IMR-90 (cell line): ENCODE data around the gene DUS2. TPM values are rescaled to one million over a fixed set of nuclear protein-coding genes. Genes with fewer than 3 reads are reported as not detected.
"Not testable (repeated sequence)": the region's sequence is repeated elsewhere in the genome, so short reads cannot be mapped to it uniquely, and the experiment has no call there.

Experiments used
- ATAC-seq: fragments of 200-7000 bp; cut with Tn5 transposase; 2 replicates; pipeline ENCODE4 v1.9.1; 2020; ENCODE audit warnings: low read depth, mild to moderate bottlenecking, moderate library complexity
- BruUV-seq: library from RNA; stranded (reverse); fragments of 400-500 nt; replicated peaks from 2 replicates; lab custom pipeline; 2021; lab: Mats Ljungman, UMichigan
- CTCF ChIA-PET: fragments of 300-600 bp; formaldehyde crosslinking; extraction: SDS; loops from one replicate; lab custom pipeline; 2021; ENCODE audit warnings: antibody characterized with exemption; lab: Yijun Ruan, JAX
- POLR2A ChIA-PET: fragments of 300-600 bp; sonication (Branson Sonifier 250); formaldehyde crosslinking; loops from one replicate; lab custom pipeline; 2022; ENCODE audit warnings: antibody characterized with exemption; ENCODE audit not compliant: unreplicated experiment; lab: Charles Lee
- DNase-seq: peaks from one replicate; pipeline ENCODE4 v3.0.0; 2013
- H2AFZ ChIP-seq: replicated peaks from 2 replicates; pipeline ENCODE3; 2013; ENCODE audit warnings: low read length, mild to moderate bottlenecking; ENCODE audit not compliant: poor library complexity
- H2AK5ac ChIP-seq: 2 replicates; pipeline ENCODE4 v1.6.1; 2013; ENCODE audit warnings: low read depth, low read length, inconsistent platforms
- H2AK9ac ChIP-seq: replicated peaks from 2 replicates; pipeline ENCODE3; 2013; ENCODE audit warnings: mild to moderate bottlenecking, low read depth, low read length, moderate library complexity; ENCODE audit not compliant: poor library complexity
- H2BK120ac ChIP-seq: 2 replicates; pipeline ENCODE4 v1.6.1; 2013; ENCODE audit warnings: low read depth, low read length, inconsistent platforms
- H2BK15ac ChIP-seq: 3 replicates; pipeline ENCODE4 v1.6.1; 2013; ENCODE audit warnings: low read depth, low read length, inconsistent platforms
- H2BK20ac ChIP-seq: 2 replicates; pipeline ENCODE4 v1.6.1; 2013; ENCODE audit warnings: low read depth, mild to moderate bottlenecking, inconsistent platforms, low read length, moderate library complexity
- H2BK5ac ChIP-seq: 2 replicates; pipeline ENCODE4 v1.6.1; 2013; ENCODE audit warnings: mild to moderate bottlenecking, low read depth, low read length, inconsistent platforms; ENCODE audit not compliant: poor library complexity, severe bottlenecking
- H3K14ac ChIP-seq: replicated peaks from 2 replicates; pipeline ENCODE4 v1.6.1; 2013; ENCODE audit warnings: low read depth, low read length, inconsistent platforms
- H3K18ac ChIP-seq: 2 replicates; pipeline ENCODE4 v1.6.1; 2013; ENCODE audit warnings: low read depth, low read length, control low read depth
- H3K23ac ChIP-seq: 2 replicates; pipeline ENCODE4 v1.6.1; 2013; ENCODE audit warnings: low read depth, low read length, inconsistent platforms
- H3K27ac ChIP-seq: 2 replicates; pipeline ENCODE4 v1.5.1; 2013; ENCODE audit warnings: mild to moderate bottlenecking, control low read depth, low read length; ENCODE audit not compliant: insufficient read depth
- H3K27me3 ChIP-seq: 2 replicates; pipeline ENCODE4 v1.6.1; 2013; ENCODE audit warnings: low read length; ENCODE audit not compliant: control insufficient read depth, insufficient read depth
- H3K36me3 ChIP-seq: 2 replicates; pipeline ENCODE4 v1.6.1; 2013; ENCODE audit warnings: low read length, mixed read lengths; ENCODE audit not compliant: control insufficient read depth, insufficient read depth
- H3K4ac ChIP-seq: 2 replicates; pipeline ENCODE4 v1.6.1; 2013; ENCODE audit warnings: low read depth, low read length, inconsistent platforms
- H3K4me1 ChIP-seq: 2 replicates; pipeline ENCODE4 v1.6.1; 2013; ENCODE audit warnings: low read length, mixed read lengths; ENCODE audit not compliant: control insufficient read depth, insufficient read depth
- H3K4me2 ChIP-seq: 2 replicates; pipeline ENCODE4 v1.6.1; 2013; ENCODE audit warnings: low read depth, mild to moderate bottlenecking, control low read depth, low read length, moderate library complexity
- H3K4me3 ChIP-seq: 2 replicates; pipeline ENCODE4 v1.5.1; 2013; ENCODE audit warnings: low read depth, mild to moderate bottlenecking, control low read depth, low read length, moderate library complexity; ENCODE audit not compliant: insufficient read depth
- H3K56ac ChIP-seq: 2 replicates; pipeline ENCODE4 v1.6.1; 2013; ENCODE audit warnings: low read length, inconsistent platforms; ENCODE audit not compliant: insufficient read depth; ENCODE audit errors: extremely low read depth
- H3K79me1 ChIP-seq, 2 experiments: 2 replicates each; pipeline ENCODE4 v1.6.1; 2013; ENCODE audit warnings: low read length in 2 of 2, inconsistent platforms in 1 of 2, low read depth in 1 of 2
- H3K9ac ChIP-seq: 2 replicates; pipeline ENCODE4 v1.6.1; 2013; ENCODE audit warnings: low read depth, low read length, control low read depth
- H3K9me1 ChIP-seq: 2 replicates; pipeline ENCODE4 v1.6.1; 2013; ENCODE audit warnings: low read length, inconsistent platforms; ENCODE audit not compliant: insufficient read depth
- H3K9me3 ChIP-seq: 2 replicates; pipeline ENCODE4 v1.6.1; 2013; ENCODE audit warnings: low read length; ENCODE audit not compliant: control insufficient read depth, insufficient read depth
- H4K20me1 ChIP-seq: 2 replicates; pipeline ENCODE4 v1.6.1; 2013; ENCODE audit warnings: low read length, inconsistent platforms; ENCODE audit not compliant: insufficient read depth
- H4K5ac ChIP-seq: 2 replicates; pipeline ENCODE4 v1.6.1; 2013; ENCODE audit warnings: mild to moderate bottlenecking, low read depth, low read length, control low read depth
- H4K8ac ChIP-seq, 2 experiments: 2 replicates each; pipeline ENCODE4 v1.6.1; 2013; ENCODE audit warnings: low read depth in 2 of 2, low read length in 2 of 2, control low read depth in 1 of 2, inconsistent platforms in 1 of 2
- H4K91ac ChIP-seq: 2 replicates; pipeline ENCODE4 v1.6.1; 2013; ENCODE audit warnings: low read depth, low read length, inconsistent platforms; ENCODE audit not compliant: insufficient read depth
- CEBPB ChIP-seq: IDR thresholded peaks from 2 replicates; pipeline ENCODE4 v1.6.1; 2012; ENCODE audit warnings: low read depth, low read length, improper control_type of control experiment
- WGBS, 2 experiments: methylation state at CpG; one replicate each; pipeline versions ENCODE4 v1.1.5 to v1.1.7; 2013; ENCODE audit warnings: missing lambda C conversion rate in 2 of 2; ENCODE audit not compliant: insufficient read length in 1 of 2; ENCODE audit errors: extremely low coverage in 2 of 2; 5-methylcytosine and 5-hydroxymethylcytosine counted together
- dilution Hi-C: fragments of 300-500 bp; cut with HindIII; formaldehyde crosslinking; loops from one replicate; pipeline ENCODE4 v1.14.3; 2018; ENCODE audit warnings: low sequenced_read_pairs; ENCODE audit not compliant: unreplicated experiment
- in situ Hi-C: fragments of 300-500 bp; cut with MboI; formaldehyde crosslinking; loops from 3 replicates; pipeline ENCODE4 v1.14.3; 2019; ENCODE audit warnings: low sequenced_read_pairs, inconsistent platforms, mixed read lengths
- intact Hi-C: fragments of 100-400 bp; cut with micrococcal nuclease; formaldehyde crosslinking; loops from 2 replicates; pipeline ENCODE4 v1.10.0; 2022
- polyA plus RNA-seq, 3 experiments: library from polyadenylated mRNA; depleted of rRNA; stranded (reverse); fragments of >200 nt; gene quantifications; 2 replicates each; pipeline ENCODE4 v1.2.3, GENCODE V29; 2012; ENCODE audit warnings: low replicate concordance in 1 of 3
- total RNA-seq: library from RNA; depleted of rRNA; stranded (reverse); fragments of >200 nt; gene quantifications from 2 replicates; pipeline ENCODE4 v1.2.3, GENCODE V29; 2012

The DUS2 gene
- total and polyA plus RNA-seq, 2 of the 4 experiments (the other 2 are of a cell fraction) = 15.8 to 30.5 TPM

- dilution Hi-C loops = not testable (repeated sequence)
- H4K20me1 ChIP-seq = peaks cover 17% of the 10 kb centered on the region
Measured at GRCh38 chr16:68114939-68115338, 91.9 kb downstream of the DUS2 start.

More at GRCh38 chr16:68114939-68115338, 91.9 kb downstream of the DUS2 start:
- H3K56ac ChIP-seq, H3K18ac ChIP-seq, CTCF ChIA-PET, H3K36me3 ChIP-seq, H3K27me3 ChIP-seq, intact Hi-C loops, BruUV-seq, H3K9me3 ChIP-seq, H3K23ac ChIP-seq, H3K4me3 ChIP-seq, H3K4me2 ChIP-seq, H3K9me1 ChIP-seq, in situ Hi-C loops, H3K14ac ChIP-seq, ATAC-seq, H4K5ac ChIP-seq, H2BK5ac ChIP-seq, H2BK20ac ChIP-seq, H4K91ac ChIP-seq, H2AK9ac ChIP-seq, H3K4me1 ChIP-seq, H3K27ac ChIP-seq, H3K4ac ChIP-seq, H2BK15ac ChIP-seq, H2AK5ac ChIP-seq, H3K9ac ChIP-seq, POLR2A ChIA-PET, H4K8ac ChIP-seq, H2BK120ac ChIP-seq, H2AFZ ChIP-seq: not testable (repeated sequence)
- H3K79me1 ChIP-seq = peaks cover 22 to 59% of the 10 kb centered on the region in 2 experiments
- peak; percentile 10 for DNase-seq
- WGBS, 2 experiments = 70% methylated on average over 2 of the region's 8 CpGs; no CpG with 5 or more reads in 1 of the 2 experiments
- peak; percentile 45; the same call in 1 of the 2 replicates for TF ChIP-seq CEBPB
